Vagina (tissue), 2 donors: ENCODE measurements around the gene HOXC5.

ENCODE experiments used
- POLR2AphosphoS5 ChIP-seq, 2 donors: sonication (generic); formaldehyde crosslinking; IDR thresholded peaks; one replicate each; pipeline ENCODE4 v1.9.0; 2017; ENCODE audit warnings: antibody characterized with exemption in 2 of 2, mild to moderate bottlenecking in 2 of 2, low read depth in 1 of 2; ENCODE audit not compliant: insufficient read depth in 1 of 2
- TF ChIP-seq, protein P1 (sequence below), 3 experiments: fragments of 450-650 bp in 2 of 3; fragments of 200-600 bp in 1 of 3; sonication (generic) in 1 of 3; IDR thresholded peaks; one replicate each; pipeline ENCODE4 v1.5.1; 2017 to 2019; ENCODE audit warnings: antibody characterized with exemption in 3 of 3, mild to moderate bottlenecking in 2 of 3, moderate library complexity in 2 of 3

DNA sequence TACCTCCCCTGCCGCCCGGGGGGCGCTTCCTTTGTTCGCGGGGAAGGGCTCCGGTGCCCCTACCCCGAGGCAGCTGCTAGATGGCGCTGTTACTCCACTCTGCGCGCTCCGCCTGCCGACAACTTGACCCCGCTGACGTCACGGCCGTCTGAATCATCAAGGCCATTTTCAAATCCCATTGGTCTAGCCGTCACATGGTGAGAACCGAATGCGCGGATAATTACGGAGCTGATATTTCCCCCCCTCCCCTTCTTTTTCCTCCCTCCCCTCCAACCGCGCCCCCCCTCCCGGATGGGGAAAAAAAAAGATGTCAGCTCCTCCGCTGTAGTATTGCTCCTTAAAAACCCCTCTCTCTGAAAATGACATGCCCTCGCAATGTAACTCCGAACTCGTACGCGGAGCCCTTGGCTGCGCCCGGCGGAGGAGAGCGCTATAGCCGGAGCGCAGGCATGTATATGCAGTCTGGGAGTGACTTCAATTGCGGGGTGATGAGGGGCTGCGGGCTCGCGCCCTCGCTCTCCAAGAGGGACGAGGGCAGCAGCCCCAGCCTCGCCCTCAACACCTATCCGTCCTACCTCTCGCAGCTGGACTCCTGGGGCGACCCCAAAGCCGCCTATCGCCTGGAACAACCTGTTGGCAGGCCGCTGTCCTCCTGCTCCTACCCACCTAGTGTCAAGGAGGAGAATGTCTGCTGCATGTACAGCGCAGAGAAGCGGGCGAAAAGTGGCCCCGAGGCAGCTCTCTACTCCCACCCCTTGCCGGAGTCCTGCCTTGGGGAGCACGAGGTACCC lies 47.8 kb upstream of the HOXC5 start, which contains the start of gene HOXC10:
- TF ChIP-seq, protein P1, sequence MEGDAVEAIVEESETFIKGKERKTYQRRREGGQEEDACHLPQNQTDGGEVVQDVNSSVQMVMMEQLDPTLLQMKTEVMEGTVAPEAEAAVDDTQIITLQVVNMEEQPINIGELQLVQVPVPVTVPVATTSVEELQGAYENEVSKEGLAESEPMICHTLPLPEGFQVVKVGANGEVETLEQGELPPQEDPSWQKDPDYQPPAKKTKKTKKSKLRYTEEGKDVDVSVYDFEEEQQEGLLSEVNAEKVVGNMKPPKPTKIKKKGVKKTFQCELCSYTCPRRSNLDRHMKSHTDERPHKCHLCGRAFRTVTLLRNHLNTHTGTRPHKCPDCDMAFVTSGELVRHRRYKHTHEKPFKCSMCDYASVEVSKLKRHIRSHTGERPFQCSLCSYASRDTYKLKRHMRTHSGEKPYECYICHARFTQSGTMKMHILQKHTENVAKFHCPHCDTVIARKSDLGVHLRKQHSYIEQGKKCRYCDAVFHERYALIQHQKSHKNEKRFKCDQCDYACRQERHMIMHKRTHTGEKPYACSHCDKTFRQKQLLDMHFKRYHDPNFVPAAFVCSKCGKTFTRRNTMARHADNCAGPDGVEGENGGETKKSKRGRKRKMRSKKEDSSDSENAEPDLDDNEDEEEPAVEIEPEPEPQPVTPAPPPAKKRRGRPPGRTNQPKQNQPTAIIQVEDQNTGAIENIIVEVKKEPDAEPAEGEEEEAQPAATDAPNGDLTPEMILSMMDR (IDR thresholded peaks at IDR 0.05) = no peak
- no peak for TF ChIP-seq POLR2AphosphoS5 (IDR thresholded peaks at IDR 0.05; ENCODE audit: insufficient read depth in 1 of 2, low read depth in 1 of 2)
